Measurements from ENCODE around the gene STYX. TPM values are rescaled to one million over a fixed set of nuclear protein-coding genes. Genes with fewer than 3 reads are reported as not detected.

STYX gene
- total RNA-seq, 1 donor from 2014 or later, result 13.3 TPM

DNA sequence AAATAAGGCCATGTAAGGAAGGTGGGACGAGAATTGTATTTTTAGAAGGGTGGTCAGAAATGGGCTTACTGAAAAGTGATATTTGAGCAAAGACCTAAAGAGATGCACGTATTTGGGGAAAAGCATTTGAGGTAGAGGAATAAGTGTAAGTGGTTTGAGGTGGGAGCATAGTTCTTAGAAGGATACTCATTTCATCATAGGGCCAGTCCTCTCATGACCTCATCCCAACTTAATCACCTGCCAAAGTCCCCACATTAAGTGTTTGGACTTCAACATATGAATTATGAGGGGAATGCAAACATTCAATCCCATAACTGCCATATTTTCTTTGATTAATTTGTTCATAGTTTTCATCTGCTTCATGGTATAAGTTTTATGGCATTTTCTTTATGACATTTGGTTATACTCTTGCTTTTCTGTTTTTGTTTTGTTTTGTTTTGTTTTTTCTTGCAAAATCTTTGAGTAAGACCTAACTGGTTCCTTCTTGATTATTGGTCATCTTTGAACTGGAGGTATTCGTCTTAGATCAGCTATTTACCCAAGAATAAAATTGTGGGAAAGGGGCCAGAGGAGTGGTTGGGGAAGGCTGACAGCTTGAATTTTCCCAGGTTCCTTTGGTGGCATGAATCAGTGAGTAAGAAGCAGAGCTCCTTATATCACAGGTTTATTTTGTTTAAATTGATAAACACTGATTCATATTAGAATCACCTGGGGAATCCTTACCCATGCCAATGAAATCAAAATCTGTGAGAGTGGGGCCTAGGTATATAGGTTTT, 37.3 kb downstream of the STYX start:
- Histone ChIP-seq H3K36me3 (peaks cover 59% of the 10 kb centered on the region), H3K4me1 (no peaks in the 10 kb centered on the region), H3K4me3 (no peak overlapping the region), H3K27me3 (ENCODE audit: low read depth) (no peaks in the 10 kb centered on the region), H3K9me3 (replicated peaks) (no peaks in the 10 kb centered on the region), H3K27ac (replicated peaks) (no peak overlapping the region)
- no peak for DNase-seq
- TF ChIP-seq, protein P1, sequence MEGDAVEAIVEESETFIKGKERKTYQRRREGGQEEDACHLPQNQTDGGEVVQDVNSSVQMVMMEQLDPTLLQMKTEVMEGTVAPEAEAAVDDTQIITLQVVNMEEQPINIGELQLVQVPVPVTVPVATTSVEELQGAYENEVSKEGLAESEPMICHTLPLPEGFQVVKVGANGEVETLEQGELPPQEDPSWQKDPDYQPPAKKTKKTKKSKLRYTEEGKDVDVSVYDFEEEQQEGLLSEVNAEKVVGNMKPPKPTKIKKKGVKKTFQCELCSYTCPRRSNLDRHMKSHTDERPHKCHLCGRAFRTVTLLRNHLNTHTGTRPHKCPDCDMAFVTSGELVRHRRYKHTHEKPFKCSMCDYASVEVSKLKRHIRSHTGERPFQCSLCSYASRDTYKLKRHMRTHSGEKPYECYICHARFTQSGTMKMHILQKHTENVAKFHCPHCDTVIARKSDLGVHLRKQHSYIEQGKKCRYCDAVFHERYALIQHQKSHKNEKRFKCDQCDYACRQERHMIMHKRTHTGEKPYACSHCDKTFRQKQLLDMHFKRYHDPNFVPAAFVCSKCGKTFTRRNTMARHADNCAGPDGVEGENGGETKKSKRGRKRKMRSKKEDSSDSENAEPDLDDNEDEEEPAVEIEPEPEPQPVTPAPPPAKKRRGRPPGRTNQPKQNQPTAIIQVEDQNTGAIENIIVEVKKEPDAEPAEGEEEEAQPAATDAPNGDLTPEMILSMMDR (IDR thresholded peaks at IDR 0.05; ENCODE audit: borderline replicate concordance), result no peak
- intact Hi-C loops (cut with micrococcal nuclease), result no loop called here

DNA sequence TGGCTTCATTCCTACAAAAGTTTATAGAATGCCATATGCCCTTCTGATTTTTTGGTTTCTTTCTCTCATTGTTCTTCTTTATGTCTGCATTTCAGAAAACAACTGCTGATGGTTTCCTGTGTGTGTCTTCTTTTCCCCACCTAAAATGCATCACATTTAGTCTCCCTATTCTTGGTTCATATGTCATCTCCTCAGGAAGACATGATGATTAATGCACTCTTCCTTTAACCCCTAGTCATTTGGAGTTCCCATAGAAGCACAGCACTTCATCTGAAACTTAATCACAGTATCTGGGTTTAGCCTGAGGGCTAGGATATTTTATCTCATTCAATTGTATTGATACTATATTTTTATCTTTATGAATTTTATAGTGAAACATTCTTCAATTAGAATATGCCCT, 39.9 kb downstream of the STYX start:
- Histone ChIP-seq H3K27ac (replicated peaks) (no peak overlapping the region), H3K4me1 (no peaks in the 10 kb centered on the region), H3K36me3 (peaks cover 81% of the 10 kb centered on the region), H3K9me3 (replicated peaks) (no peaks in the 10 kb centered on the region), H3K27me3 (ENCODE audit: low read depth) (no peaks in the 10 kb centered on the region), H3K4me3 (no peak overlapping the region)
- TF ChIP-seq, protein P1 (IDR thresholded peaks at IDR 0.05; ENCODE audit: borderline replicate concordance), result no peak
- intact Hi-C loops (cut with micrococcal nuclease), result no loop called here
- no peak for DNase-seq

GRCh38 chr14:52776816-52777215, 46.9 kb downstream of the STYX start:
- no peak overlapping the region for H3K27ac ChIP-seq (replicated peaks)
- DNase-seq, result no peak
- H3K4me3 ChIP-seq, result no peak overlapping the region
- no peaks in the 10 kb centered on the region for H3K4me1 ChIP-seq
- intact Hi-C loops (cut with micrococcal nuclease), result no loop called here
- TF ChIP-seq, protein P1 (IDR thresholded peaks at IDR 0.05; ENCODE audit: borderline replicate concordance), result no peak
- no peaks in the 10 kb centered on the region for H3K27me3 ChIP-seq (ENCODE audit: low read depth)
- no peaks in the 10 kb centered on the region for H3K9me3 ChIP-seq (replicated peaks)
- H3K36me3 ChIP-seq, result peaks cover 71% of the 10 kb centered on the region

DNA sequence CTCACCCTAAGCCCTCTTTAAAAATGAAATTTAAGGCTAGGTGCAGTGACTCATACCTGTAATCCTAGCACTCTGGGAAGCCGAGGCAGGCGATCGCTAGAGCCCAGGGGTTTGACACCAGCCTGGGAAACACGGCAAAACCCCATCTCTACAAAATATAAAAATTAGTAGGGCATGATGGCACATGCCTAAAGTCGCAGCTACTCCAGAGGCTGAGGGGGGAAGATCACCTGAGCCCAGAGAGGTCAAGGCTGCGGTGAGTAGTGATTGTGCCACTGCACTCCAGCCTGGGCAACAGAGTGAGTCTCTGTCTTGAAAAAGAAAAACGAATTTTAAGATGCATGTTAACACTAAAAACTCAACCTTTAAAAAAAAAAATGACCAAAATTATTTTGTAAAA, 48.7 kb downstream of the STYX start:
- Histone ChIP-seq H3K4me3 (no peak overlapping the region), H3K27ac (replicated peaks) (no peak overlapping the region), H3K4me1 (no peaks in the 10 kb centered on the region), H3K27me3 (ENCODE audit: low read depth) (no peaks in the 10 kb centered on the region), H3K9me3 (replicated peaks) (no peaks in the 10 kb centered on the region), H3K36me3 (peaks cover 54% of the 10 kb centered on the region)
- intact Hi-C loops (cut with micrococcal nuclease), result no loop called here
- DNase-seq, result no peak
- TF ChIP-seq, protein P1 (IDR thresholded peaks at IDR 0.05; ENCODE audit: borderline replicate concordance), result no peak

- intact Hi-C loops (cut with micrococcal nuclease), result no loop called here
- TF ChIP-seq, protein P1 (IDR thresholded peaks at IDR 0.05; ENCODE audit: borderline replicate concordance), result no peak
- Histone ChIP-seq H3K27ac (replicated peaks) (no peak overlapping the region), H3K4me1 (no peaks in the 10 kb centered on the region), H3K9me3 (replicated peaks) (no peaks in the 10 kb centered on the region), H3K27me3 (ENCODE audit: low read depth) (no peaks in the 10 kb centered on the region), H3K36me3 (peaks cover 33% of the 10 kb centered on the region), H3K4me3 (no peak overlapping the region)
- DNase-seq, result no peak
Observed at GRCh38 chr14:52780893-52781292, 50.9 kb downstream of the STYX start.
